HG03175 (cell line): ENCODE data around the gene SPEF2.
"Not testable (repeated sequence)": the region's sequence is repeated elsewhere in the genome, so short reads cannot be mapped to it uniquely, and the experiment has no call there.

Source experiments
- ATAC-seq: cut with Tn5 transposase; IDR thresholded peaks from one replicate; pipeline ENCODE4 v1.9.1; 2021; ENCODE audit warnings: mild to moderate bottlenecking, moderate library complexity; ENCODE audit not compliant: unreplicated experiment

SPEF2 gene

DNA sequence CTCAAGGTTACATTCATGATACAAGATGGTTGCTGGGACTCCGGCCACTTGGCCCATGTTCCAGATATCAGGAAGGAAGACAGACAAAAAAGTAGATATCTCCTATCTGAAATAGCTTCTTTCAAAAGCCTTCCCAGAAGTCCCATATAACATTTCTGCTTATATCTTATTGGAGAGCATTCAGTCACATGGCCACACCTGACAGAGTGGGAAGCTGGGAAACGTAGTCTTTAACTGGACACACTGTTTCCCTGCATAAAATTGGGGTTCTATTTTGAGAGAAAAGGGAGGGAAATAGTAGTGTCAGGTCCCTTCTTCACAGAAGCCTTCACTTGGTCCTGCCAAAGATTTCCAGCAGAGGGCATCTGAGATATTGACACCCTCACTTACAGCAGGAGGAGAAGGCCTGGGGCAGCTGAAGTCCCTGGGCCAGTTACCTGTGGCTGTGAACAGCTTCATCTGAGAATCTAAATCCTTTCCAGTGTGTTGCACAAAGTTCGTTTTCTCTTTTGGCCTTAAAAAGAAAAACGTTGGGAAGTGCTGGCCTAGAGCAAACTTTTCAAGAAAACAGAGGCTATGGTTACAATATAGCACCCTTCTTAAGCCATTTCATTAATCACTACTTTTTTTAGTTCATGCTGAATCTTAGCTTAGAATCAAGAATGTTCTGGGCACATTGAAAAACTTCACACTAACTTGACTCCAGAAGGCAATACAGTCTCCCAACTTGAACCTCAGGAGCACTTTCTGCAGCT lies 33.5 kb downstream of the SPEF2 start:
- no peak for ATAC-seq

GRCh38 chr5:35656721-35657120 lies 39.1 kb downstream of the SPEF2 start:
- ATAC-seq, result no peak

DNA sequence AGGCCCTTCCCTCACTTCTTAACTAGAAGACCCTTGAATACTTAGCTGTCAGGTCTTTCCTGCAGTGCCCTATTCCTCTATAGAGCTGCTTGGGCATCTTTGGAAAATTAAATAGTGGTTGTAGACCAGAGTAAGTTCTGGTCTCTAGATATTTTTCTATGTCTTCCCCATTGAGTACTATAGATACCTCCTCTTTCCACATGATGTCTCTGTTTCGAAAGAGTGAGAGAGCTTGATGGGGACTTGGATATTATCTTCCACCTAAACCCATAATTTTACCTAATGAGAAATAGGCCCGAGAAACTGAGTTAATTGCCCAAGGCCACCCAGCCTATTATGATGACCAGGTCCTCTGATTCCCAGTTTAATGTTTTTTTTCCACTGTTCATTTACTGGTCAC lies 40.2 kb downstream of the SPEF2 start:
- ATAC-seq, result no peak

DNA sequence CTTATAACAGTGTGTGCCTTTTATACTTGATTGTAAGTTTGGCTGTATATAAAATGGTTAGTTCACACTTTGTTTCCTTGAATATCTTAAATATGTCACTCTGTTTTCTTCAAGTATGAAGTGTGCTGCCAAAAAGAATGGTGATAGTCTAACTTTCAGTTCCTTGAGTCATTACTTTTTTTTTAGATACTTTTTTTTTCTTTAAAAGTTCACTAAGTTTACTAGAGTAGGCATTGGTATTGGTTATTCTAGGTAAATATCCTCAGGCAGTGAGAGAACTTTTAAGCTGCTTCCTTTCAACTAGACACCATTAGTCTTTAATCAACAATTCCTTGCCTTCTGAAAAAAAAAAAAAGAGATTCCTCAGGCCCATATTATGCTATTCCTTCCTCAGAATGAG lies 41.9 kb downstream of the SPEF2 start:
- ATAC-seq, result no peak

GRCh38 chr5:35660451-35660850 lies 42.8 kb downstream of the SPEF2 start:
- ATAC-seq, result no peak

DNA sequence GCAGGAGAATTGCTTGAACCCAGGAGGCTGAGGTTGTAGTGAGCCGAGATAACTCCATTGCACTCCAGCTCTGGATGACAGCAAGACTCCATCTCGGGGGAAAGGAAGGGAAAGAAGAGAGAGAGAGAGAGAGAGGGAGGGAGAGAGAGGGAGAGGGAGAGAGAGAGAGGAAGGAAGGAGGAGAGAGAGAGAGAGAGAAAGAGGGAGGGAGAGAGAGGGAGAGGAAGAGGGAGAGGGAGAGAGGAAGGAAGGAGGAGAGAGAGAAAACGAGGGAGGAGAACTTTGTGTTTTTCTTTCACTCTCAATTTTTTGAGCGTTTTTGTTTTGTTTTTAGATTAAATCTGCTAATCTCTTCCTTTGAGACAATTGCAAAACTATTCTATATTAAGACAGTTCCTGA lies 46.9 kb downstream of the SPEF2 start:
- no peak for ATAC-seq

DNA sequence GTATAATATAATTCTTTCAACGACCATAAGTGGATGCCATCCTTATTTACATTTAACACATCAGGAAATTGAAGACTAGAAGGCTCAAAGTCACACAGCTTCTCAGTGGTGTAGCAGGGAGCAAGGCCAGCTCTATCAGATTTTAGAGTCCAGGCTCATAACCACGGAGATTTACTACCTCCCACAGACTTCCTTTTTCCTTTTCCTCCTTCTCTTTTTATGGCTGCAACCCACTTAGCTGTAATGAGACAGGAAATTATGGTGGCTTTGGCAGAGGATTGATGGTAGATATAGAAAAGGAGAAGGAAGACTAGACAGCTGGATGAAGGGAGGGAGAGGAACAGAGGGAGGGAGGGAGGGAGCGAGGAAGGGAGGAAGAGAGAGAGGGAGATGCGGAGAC lies 47.4 kb downstream of the SPEF2 start:
- no peak for ATAC-seq

DNA sequence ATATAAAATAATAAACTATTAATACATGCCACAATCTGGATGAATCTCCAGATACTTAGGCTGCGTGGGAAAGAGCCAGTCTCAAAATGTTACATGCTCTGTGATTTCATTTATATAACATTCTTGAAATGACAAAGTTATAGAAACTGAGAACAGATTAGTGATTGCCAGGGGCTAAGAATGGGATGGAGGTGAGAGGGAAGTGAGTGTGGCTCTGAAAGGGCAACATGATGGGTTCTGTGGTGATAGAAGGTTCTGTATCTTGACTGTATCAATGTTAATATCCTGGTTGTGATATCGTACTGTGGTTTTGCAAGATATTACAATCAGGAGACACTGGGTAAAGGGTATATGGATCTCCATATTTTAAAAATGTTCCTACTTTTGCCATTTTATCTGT lies 50.7 kb downstream of the SPEF2 start:
- no peak for ATAC-seq

DNA sequence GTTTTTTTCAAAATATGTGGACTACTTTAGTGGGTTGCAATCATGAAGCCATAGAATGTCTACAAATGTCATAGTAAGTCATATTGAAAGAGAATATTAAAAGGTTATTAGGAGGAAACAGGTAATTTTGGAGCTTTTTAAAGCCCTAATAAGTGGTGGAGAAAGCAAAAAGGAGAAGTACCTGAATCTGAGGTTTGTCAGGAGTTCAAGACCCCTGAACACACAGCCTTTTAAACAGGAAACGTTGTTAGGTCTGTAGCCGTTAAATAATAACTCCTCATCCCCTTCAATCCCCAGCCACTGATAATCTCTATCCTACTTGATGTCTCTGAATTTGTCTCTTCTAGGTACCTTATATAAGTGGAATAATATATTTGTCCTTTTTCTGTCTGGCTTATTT lies 51.1 kb downstream of the SPEF2 start:
- ATAC-seq, result no peak

DNA sequence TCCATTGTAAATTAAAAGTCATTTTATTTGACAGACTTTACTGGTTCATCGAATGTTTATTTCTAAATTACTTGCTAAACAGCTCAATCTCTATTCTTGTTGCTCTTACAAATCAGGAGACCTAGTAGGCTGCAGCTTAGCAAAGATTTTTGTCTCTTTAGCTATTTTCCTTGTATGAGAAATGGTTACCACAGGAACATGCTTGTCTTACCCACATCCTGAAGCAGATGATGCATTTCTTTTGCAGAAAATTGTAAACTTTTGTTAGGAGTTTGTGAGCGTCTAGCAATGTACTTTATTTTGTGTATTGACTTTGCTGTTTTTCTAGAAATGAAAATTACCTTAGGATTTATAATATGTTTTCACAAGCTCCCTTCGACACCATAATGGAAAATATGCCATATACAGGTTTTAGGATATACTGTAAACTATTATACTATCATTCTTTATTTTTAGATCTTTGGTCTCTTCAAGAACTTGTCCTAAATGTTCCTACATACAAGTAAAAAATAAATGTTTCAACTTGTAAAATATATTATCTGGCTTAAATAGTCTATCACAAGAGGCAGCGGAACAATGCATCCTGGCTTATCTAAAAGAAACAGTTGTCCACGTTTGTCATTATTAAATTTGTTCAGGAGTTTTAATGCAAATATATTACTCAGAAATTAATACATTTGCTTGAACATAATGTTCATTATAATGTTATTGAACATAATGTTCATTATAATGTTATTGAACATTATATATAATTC lies 54.1 kb downstream of the SPEF2 start:
- ATAC-seq, result no peak

DNA sequence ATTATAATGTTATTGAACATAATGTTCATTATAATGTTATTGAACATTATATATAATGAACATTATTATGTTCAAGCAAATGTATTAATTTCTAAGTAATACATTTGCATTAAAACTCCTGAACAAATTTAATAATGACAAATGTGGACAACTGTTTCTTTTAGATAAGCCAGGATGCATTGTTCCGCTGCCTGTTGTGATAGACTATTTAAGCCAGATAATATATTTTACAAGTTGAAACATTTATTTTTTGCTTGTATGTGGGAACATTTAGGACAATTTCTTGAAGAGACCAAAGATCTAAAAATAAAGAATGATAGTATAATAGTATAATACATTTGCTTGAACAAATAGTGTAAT lies 54.6 kb downstream of the SPEF2 start:
- ATAC-seq, result not testable (repeated sequence)

DNA sequence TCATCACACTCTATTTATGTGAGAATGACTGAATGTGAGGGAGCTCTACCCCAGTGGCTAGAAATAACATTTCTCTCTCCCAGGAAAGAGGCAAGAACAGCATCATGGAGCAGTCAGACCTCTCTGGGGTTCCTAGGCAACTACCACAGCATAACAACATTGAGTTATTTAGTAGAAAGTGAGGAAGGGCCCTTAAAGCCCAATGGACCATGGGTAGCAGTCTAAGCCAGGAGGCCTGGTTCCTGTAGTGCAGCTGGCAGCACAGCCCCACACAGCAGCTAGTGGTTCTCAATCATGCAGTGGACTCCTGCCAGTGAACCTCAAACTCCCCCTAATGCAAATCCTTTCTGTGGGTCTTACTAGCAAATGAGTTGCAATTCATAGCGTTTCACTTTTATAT lies 55.3 kb downstream of the SPEF2 start:
- no peak for ATAC-seq

- no peak for ATAC-seq
Observed at GRCh38 chr5:35674049-35674448, 56.4 kb downstream of the SPEF2 start.

GRCh38 chr5:35675392-35675791 lies 57.7 kb downstream of the SPEF2 start:
- no peak for ATAC-seq

DNA sequence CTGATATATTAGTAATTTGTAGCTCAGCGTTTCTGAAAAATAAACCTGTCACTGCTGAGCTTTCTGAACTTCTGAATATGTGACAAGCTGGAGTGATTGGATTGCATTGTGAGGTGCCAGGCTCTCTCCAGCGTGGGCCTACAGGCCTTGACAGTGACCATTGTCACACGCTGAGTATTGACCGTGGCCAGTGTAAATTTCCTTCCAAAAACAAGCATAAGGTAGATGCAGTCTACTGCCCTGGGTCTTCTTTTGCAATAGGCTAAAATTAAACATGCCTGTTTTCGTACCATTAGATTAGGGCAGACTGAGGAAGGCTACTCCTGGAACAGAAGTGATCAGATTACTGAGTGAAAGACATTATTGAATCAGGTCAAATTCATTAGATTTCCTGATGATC lies 60.2 kb downstream of the SPEF2 start:
- no peak for ATAC-seq

GRCh38 chr5:35678661-35679060 lies 61.0 kb downstream of the SPEF2 start:
- no peak for ATAC-seq

- ATAC-seq, result no peak
Observed at GRCh38 chr5:35679357-35679756, 61.7 kb downstream of the SPEF2 start.

- ATAC-seq, result no peak
Observed at GRCh38 chr5:35681911-35682310, 64.2 kb downstream of the SPEF2 start.

GRCh38 chr5:35683466-35683865 lies 65.8 kb downstream of the SPEF2 start:
- ATAC-seq, result no peak

DNA sequence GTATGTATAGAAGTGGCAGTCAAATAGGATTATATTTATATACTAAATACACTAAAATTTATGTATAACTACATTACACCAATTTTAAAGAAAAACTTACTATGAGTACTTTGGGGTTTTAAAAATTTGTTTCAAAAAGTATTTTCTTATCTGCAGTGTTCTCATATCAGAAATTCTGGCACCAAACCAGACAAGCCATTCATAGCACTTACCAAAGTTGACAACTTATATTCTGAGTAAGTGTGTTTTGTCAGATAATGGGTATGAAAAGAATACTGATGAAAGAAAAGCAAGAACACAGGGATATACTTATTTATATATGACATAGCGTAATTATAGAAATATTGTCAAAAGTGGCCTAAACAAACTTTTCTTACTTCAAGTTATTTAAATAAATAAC lies 67.5 kb downstream of the SPEF2 start:
- no peak for ATAC-seq

DNA sequence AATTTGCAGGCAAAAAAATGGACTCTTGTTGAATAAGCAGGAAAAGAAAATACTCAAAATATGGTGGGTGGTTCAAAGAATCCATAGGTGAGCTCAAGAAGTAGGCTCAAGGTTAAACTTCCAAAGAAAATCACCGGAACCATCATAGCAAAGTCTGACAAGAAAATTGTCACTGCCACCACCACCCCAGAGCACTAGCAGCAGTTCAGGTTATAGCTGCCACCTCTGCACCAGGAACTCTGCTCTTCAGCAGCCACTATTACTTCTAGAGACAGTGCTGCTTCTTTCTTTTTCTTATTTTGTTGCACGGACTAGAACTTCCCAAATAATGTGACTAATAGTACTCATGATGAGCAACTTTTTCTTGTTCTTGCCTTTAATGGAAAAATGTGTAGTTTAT lies 70.3 kb downstream of the SPEF2 start:
- no peak for ATAC-seq

DNA sequence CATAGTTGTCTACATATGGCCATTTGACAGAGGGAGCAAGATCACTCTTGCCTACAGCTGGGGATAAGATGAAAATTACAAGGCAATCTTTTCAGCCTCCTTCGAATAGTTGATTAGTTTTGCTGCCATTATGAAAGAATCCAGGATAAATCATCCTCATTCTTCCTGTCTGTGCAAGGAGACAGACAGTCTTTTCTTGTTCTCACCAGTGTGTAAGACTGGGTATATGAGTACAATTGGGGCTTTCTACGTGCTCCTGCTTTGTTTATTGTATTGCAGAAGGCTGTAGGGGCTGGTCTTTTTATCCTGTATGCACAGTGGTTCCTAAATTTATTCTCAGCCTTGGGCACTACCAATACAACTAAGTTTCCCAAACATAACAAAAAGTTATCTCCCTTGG lies 76.8 kb downstream of the SPEF2 start:
- no peak for ATAC-seq
